Vagina (tissue), 2 donors: Measurements from ENCODE around the gene ODAD3.

ENCODE experiments used
- CTCF ChIP-seq, 3 experiments: fragments of 450-650 bp in 2 of 3; fragments of 200-600 bp in 1 of 3; sonication (generic) in 1 of 3; IDR thresholded peaks; one replicate each; pipeline ENCODE4 v1.5.1; 2017 to 2019; ENCODE audit warnings: antibody characterized with exemption in 3 of 3, mild to moderate bottlenecking in 2 of 3, moderate library complexity in 2 of 3
- POLR2A ChIP-seq, 2 donors: fragments of 450-650 bp; IDR thresholded peaks; one replicate each; pipeline ENCODE4 v1.6.1; 2017; ENCODE audit warnings: antibody characterized with exemption in 2 of 2, mild to moderate bottlenecking in 2 of 2, moderate library complexity in 2 of 2
- POLR2AphosphoS5 ChIP-seq, 2 donors: sonication (generic); formaldehyde crosslinking; IDR thresholded peaks; one replicate each; pipeline ENCODE4 v1.9.0; 2017; ENCODE audit warnings: antibody characterized with exemption in 2 of 2, mild to moderate bottlenecking in 2 of 2, low read depth in 1 of 2; ENCODE audit not compliant: insufficient read depth in 1 of 2

- TF ChIP-seq CTCF (IDR thresholded peaks at IDR 0.05), result no peak
- no peak for TF ChIP-seq POLR2AphosphoS5 (IDR thresholded peaks at IDR 0.05; ENCODE audit: insufficient read depth in 1 of 2, low read depth in 1 of 2)
- no peak for TF ChIP-seq POLR2A (IDR thresholded peaks at IDR 0.05)
Measured at GRCh38 chr19:11426656-11427055, 8.3 kb downstream of the ODAD3 start.
